Measurements from ENCODE around the gene SPAG9.

DNA sequence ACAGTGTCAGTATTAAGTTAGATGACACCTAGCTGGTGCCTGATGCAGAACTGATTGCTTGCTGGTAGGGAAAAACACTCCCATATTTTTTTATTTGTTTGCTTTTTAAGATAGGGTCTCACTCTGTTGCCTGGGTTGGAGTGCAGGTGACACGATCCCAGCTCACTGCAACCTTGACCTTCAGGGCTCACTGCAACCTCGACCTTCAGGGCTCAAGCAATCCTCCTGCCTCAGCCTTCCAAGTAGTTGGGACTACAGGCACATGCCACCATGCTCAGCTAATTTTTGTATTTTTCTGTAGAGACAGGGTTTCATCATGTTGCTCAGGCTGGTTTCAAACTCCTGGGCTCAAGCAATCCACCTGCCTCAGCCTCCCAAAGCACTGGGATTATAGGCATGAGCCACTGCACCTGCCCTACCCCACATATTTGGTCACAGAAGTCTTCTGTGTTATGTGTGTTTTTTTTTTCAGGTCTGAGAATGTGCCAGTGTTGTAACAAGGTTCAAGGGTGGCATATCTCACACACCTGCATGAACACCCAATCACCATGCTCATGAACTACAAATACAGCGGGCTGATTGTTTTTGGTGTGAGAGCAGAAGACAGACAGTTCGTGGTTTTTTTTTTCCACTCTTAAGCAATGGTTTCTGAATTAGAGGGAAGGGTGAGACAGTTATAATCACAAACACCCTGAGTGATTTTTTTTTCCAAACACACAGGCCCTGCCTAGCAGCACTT is 22.8 kb downstream of the SPAG9 start:
- no peak for TF ChIP-seq GTF2F1 (IDR thresholded peaks at IDR 0.05; ENCODE audit: borderline replicate concordance, low read depth, low read length)
- TF ChIP-seq, protein P1, sequence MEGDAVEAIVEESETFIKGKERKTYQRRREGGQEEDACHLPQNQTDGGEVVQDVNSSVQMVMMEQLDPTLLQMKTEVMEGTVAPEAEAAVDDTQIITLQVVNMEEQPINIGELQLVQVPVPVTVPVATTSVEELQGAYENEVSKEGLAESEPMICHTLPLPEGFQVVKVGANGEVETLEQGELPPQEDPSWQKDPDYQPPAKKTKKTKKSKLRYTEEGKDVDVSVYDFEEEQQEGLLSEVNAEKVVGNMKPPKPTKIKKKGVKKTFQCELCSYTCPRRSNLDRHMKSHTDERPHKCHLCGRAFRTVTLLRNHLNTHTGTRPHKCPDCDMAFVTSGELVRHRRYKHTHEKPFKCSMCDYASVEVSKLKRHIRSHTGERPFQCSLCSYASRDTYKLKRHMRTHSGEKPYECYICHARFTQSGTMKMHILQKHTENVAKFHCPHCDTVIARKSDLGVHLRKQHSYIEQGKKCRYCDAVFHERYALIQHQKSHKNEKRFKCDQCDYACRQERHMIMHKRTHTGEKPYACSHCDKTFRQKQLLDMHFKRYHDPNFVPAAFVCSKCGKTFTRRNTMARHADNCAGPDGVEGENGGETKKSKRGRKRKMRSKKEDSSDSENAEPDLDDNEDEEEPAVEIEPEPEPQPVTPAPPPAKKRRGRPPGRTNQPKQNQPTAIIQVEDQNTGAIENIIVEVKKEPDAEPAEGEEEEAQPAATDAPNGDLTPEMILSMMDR (IDR thresholded peaks at IDR 0.05; ENCODE audit: control extremely low read depth in 1 of 3, insufficient read depth in 1 of 3, low read depth in 1 of 3, low read length in 3 of 3), result no peak
- TF ChIP-seq, protein P2, sequence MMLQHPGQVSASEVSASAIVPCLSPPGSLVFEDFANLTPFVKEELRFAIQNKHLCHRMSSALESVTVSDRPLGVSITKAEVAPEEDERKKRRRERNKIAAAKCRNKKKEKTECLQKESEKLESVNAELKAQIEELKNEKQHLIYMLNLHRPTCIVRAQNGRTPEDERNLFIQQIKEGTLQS (IDR thresholded peaks at IDR 0.05; ENCODE audit: insufficient read depth, low read depth, low read length), result no peak
- no peak for TF ChIP-seq CBX5 (IDR thresholded peaks at IDR 0.05; ENCODE audit: low read depth, low read length)
- TF ChIP-seq JUN (IDR thresholded peaks at IDR 0.05; ENCODE audit: low read depth, low read length), result no peak
- no peak for TF ChIP-seq CREB1 (IDR thresholded peaks at IDR 0.05)
- no peak for TF ChIP-seq POLR2A (IDR thresholded peaks at IDR 0.05; ENCODE audit: control extremely low read depth in 1 of 2, low read depth in 2 of 2, low read length in 2 of 2)

Data from H1 (cell line).